ENCODE measurements around the gene ARRDC1. TPM values are rescaled to one million over a fixed set of nuclear protein-coding genes. Genes with fewer than 3 reads are reported as not detected.
A peak's percentile ranks its signal among the peaks of the same experiment; 100 is the strongest.

The ARRDC1 gene
- total and polyA plus RNA-seq, 9 of the 15 experiments (the other 6 are each of a cell fraction or from before 2014, with no cell fraction given), result 0.21 to 45.3 (median 18.6) TPM

DNA sequence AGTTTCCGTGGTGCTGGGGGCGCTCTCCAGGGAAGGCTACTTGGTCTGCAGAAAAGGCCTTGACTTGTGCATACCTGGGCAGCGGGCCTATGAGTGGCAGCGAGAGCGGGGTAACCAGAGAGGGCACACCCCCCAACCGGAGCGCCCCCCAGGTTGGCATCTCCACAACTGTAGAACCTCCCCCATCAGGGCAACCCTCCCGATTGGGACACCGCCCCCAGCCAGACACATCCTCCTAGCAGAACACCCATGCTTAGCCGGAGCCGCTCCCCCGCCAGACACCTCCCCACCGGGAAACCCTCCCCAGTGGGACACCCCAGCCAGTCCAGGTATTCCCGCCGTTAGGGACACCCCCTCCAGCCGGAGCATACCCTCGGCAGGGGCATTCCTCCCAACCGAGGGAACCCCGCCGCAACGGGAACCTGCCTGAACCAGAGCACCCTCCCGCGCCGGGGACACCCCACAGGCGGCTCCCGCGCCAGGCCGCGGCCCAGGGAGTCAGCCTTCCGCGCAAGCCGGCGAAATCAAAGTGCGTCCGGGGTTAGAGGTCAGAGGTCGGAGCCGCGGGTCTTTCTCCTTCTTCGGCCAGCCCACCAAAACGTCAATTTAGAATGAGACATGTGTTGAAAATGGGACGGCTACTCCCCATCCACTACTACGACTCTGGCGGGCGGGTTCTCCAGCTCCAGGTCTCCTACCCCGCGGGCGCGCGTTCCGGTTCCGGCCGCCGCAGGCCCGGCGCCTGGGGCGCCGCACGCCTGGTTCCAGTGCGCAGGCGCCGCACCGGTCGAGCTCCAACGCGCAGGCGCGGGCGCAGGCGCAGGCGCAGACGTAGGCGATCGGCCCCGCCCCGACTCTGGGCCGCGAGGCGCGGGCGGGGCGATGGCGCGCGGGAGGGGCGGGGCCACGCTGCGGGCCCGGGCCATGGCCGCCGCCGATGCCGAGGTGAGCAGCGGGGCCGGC is 12.9 kb downstream of the ARRDC1 start, which contains the start of gene EHMT1 (continued):
- TF ChIP-seq, protein P1, sequence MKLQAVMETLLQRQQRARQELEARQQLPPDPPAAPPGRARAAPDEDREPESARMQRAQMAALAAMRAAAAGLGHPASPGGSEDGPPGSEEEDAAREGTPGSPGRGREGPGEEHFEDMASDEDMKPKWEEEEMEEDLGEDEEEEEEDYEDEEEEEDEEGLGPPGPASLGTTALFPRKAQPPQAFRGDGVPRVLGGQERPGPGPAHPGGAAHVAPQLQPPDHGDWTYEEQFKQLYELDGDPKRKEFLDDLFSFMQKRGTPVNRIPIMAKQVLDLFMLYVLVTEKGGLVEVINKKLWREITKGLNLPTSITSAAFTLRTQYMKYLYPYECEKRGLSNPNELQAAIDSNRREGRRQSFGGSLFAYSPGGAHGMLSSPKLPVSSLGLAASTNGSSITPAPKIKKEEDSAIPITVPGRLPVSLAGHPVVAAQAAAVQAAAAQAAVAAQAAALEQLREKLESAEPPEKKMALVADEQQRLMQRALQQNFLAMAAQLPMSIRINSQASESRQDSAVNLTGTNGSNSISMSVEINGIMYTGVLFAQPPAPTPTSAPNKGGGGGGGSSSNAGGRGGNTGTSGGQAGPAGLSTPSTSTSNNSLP (IDR thresholded peaks at IDR 0.05; ENCODE audit: borderline replicate concordance, low read depth, low read length), result no peak
- TF ChIP-seq TAF1 (IDR thresholded peaks at IDR 0.05; ENCODE audit: control insufficient read depth, extremely low read depth, insufficient read depth, low read length, severe bottlenecking) (peak; percentile 59), SIN3A (IDR thresholded peaks at IDR 0.05; ENCODE audit: borderline replicate concordance in 2 of 2, control insufficient read depth in 1 of 2, low read depth in 2 of 2, low read length in 2 of 2) (peak; percentile 54 to 82; a peak in 3 of 4 replicates), ZSCAN32 (CRISPR knock-in tag; IDR thresholded peaks at IDR 0.05) (peak; percentile 55; the same call in 1 of the 2 replicates), PTTG1 (tag; IDR thresholded peaks at IDR 0.05; ENCODE audit: low read depth) (no peak), ZNF354B (CRISPR knock-in tag; IDR thresholded peaks at IDR 0.05) (no peak), SOX6 (IDR thresholded peaks at IDR 0.05) (no peak), SMARCC2 (IDR thresholded peaks at IDR 0.05; ENCODE audit: low read depth) (no peak), ZNF589 (CRISPR knock-in tag; IDR thresholded peaks at IDR 0.05; ENCODE audit: low read depth) (no peak), ETV5 (CRISPR knock-in tag; IDR thresholded peaks at IDR 0.05; ENCODE audit: low read depth) (peak; percentile 74; the same call in 1 of the 2 replicates), GTF2A2 (tag; IDR thresholded peaks at IDR 0.05) (no peak), ZNF217 (CRISPR knock-in tag; IDR thresholded peaks at IDR 0.05) (no peak), SETDB1 (IDR thresholded peaks at IDR 0.05; ENCODE audit: low read length) (no peak), BMI1 (IDR thresholded peaks at IDR 0.05; ENCODE audit: low read length) (no peak), FOXJ3 (CRISPR knock-in tag; IDR thresholded peaks at IDR 0.05) (no peak), ESRRA (IDR thresholded peaks at IDR 0.05; ENCODE audit: borderline replicate concordance, low read depth) (peak; percentile 61), STAT5A (IDR thresholded peaks at IDR 0.05; ENCODE audit: borderline replicate concordance, low read length) (no peak), CC2D1A (IDR thresholded peaks at IDR 0.05) (no peak), ZNF23 (CRISPR knock-in tag; IDR thresholded peaks at IDR 0.05) (no peak), ZBTB8A (IDR thresholded peaks at IDR 0.05; ENCODE audit: partially characterized antibody) (no peak), PTBP1 (IDR thresholded peaks at IDR 0.05; ENCODE audit: low read depth, low read length) (0 out of 2 replicates have a peak, but pooled peaks have one; percentile 24), KAT2B (IDR thresholded peaks at IDR 0.05; ENCODE audit: low read depth, low read length) (no peak)
- TF ChIP-seq, protein P2, sequence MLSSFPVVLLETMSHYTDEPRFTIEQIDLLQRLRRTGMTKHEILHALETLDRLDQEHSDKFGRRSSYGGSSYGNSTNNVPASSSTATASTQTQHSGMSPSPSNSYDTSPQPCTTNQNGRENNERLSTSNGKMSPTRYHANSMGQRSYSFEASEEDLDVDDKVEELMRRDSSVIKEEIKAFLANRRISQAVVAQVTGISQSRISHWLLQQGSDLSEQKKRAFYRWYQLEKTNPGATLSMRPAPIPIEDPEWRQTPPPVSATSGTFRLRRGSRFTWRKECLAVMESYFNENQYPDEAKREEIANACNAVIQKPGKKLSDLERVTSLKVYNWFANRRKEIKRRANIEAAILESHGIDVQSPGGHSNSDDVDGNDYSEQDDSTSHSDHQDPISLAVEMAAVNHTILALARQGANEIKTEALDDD (IDR thresholded peaks at IDR 0.05), result no peak
- TF ChIP-seq, protein P3, sequence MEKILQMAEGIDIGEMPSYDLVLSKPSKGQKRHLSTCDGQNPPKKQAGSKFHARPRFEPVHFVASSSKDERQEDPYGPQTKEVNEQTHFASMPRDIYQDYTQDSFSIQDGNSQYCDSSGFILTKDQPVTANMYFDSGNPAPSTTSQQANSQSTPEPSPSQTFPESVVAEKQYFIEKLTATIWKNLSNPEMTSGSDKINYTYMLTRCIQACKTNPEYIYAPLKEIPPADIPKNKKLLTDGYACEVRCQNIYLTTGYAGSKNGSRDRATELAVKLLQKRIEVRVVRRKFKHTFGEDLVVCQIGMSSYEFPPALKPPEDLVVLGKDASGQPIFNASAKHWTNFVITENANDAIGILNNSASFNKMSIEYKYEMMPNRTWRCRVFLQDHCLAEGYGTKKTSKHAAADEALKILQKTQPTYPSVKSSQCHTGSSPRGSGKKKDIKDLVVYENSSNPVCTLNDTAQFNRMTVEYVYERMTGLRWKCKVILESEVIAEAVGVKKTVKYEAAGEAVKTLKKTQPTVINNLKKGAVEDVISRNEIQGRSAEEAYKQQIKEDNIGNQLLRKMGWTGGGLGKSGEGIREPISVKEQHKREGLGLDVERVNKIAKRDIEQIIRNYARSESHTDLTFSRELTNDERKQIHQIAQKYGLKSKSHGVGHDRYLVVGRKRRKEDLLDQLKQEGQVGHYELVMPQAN (IDR thresholded peaks at IDR 0.05; ENCODE audit: borderline replicate concordance), result peak; percentile 93

Measured in K562 (cell line).